H1 (cell line): ENCODE results near the gene FHIP1B. TPM values are rescaled to one million over a fixed set of nuclear protein-coding genes. Genes with fewer than 3 reads are reported as not detected.

Experiments used
- ATF3 ChIP-seq: IDR thresholded peaks from 2 replicates; pipeline ENCODE4 v1.6.1; 2011; ENCODE audit warnings: low read depth, mild to moderate bottlenecking, low read length; ENCODE audit not compliant: insufficient read depth
- CHD7 ChIP-seq: fragments of 300-600 bp; sonication (generic); IDR thresholded peaks from 2 replicates; pipeline ENCODE4 v1.7.1; 2012; ENCODE audit warnings: low read length, moderate library complexity, mild to moderate bottlenecking, inconsistent platforms; ENCODE audit not compliant: insufficient replicate concordance
- GTF2F1 ChIP-seq: IDR thresholded peaks from 2 replicates; pipeline ENCODE4 v1.6.1; 2012; ENCODE audit warnings: low read depth, low read length, improper control_type of control experiment, borderline replicate concordance
- POLR2A ChIP-seq, 2 experiments: IDR thresholded peaks; 1 replicate in 1 of 2; 2 replicates in 1 of 2; pipeline ENCODE4 v1.6.1; 2011; ENCODE audit warnings: low read depth in 2 of 2, low read length in 2 of 2, mild to moderate bottlenecking in 2 of 2; ENCODE audit errors: control extremely low read depth in 1 of 2
- TEAD4 ChIP-seq: IDR thresholded peaks from 2 replicates; pipeline ENCODE4 v1.6.1; 2012; ENCODE audit warnings: low read depth, low read length, inconsistent platforms, mixed read lengths
- polyA plus RNA-seq, 7 experiments: library from polyadenylated mRNA; depleted of rRNA in 3 of 7; stranded (reverse) in 5 of 7; unstranded in 2 of 7; fragments of >200 nt in 5 of 7; fragments of 200-250 nt in 2 of 7; gene quantifications; 1 replicate in 5 of 7; 2 replicates in 1 of 7; 4 replicates in 1 of 7; pipeline versions ENCODE4 v1.2.1 to v1.2.3, GENCODE V29; 2011 to 2013; ENCODE audit warnings: missing spikeins in 2 of 7, mixed read lengths in 2 of 7
- total RNA-seq: library from RNA; stranded (reverse); fragmentation: NEBNext Ultra II Directional; extraction: Animal tissue kit (Norgen Biotek cat#: 25700); gene quantifications from 2 replicates; pipeline ENCODE4 v1.2.1, GENCODE V29; 2021

Gene FHIP1B
- total and polyA plus RNA-seq, 2 of the 8 experiments (the other 6 are each of a cell fraction or from before 2014, with no cell fraction given): 16.8 to 41.9 TPM

GRCh38 chr11:6240781-6241180 lies 6.3 kb upstream of the FHIP1B start (continued):
- no peak for TF ChIP-seq CHD7
- TF ChIP-seq ATF3: no peak
- no peak for TF ChIP-seq TEAD4
- no peak for TF ChIP-seq POLR2A (IDR thresholded peaks at IDR 0.05; ENCODE audit: control extremely low read depth in 1 of 2, low read depth in 2 of 2, low read length in 2 of 2)
- no peak for TF ChIP-seq GTF2F1
